Measurements from ENCODE around the gene HSF2BP.

GRCh38 chr21:43658769-43659135 lies 536 bp downstream of the HSF2BP start:
- TF ChIP-seq POLR2A (IDR thresholded peaks at IDR 0.05; ENCODE audit: low read depth) (no peak), CTCF (IDR thresholded peaks at IDR 0.05) (no peak), POLR2AphosphoS5 (IDR thresholded peaks at IDR 0.05) (no peak)
